Measurements from ENCODE around the gene HYCC2. TPM values are rescaled to one million over a fixed set of nuclear protein-coding genes. Genes with fewer than 3 reads are reported as not detected.
"Not testable (repeated sequence)": the region's sequence is repeated elsewhere in the genome, so short reads cannot be mapped to it uniquely, and the experiment has no call there.

Gene HYCC2
- polyA plus RNA-seq, 1 donor = 6.9 TPM

DNA sequence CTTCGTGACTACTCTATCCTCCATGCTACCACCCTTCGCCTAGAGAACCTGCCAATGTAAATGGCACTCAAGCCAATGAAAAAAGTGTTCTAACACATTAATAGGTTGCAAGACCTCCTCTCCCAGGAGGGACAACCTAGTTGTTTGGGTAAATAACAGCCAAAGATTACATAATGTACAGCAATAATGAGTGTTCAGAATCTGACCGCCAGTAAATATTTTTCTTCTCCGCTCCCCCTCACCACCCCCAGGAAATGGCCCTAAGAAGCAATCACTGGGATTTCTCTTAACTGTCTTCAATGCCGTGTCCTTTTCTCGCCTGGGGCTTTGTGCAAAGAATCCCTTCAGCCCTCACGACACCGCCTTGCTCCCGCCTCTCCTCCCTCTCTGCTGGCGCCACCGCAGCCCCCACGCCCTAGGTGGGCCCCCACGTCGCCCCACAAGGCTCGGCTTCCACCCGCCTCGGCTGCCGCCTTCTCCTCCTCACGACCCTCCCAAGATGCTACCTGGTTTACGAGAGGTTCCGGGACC, 458 bp downstream of the HYCC2 start:
- no peak for DNase-seq

DNA sequence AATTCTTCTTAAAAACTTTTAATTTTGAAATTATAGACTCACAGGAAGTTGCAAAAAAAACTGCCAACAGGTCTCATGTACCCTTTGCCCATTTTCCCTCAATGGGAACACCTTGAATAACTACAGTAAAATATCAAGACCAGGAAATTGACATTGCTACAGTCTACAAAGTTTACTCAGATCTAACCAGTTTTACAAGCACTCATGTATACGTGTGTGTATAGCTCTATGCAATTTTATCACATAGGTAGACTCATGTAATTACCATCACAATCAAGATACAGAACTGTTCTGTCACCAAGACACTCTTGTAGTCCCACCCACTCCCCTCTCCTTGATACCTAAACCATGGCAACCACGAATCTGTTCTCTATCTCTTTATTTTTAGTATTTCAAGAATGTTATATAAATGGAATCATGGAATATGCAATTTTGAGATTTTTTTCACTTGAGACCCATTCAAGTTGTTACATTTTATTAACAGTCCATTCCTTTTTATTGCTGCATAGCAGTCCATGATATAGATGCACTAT, 6.6 kb downstream of the HYCC2 start:
- DNase-seq = no peak

DNA sequence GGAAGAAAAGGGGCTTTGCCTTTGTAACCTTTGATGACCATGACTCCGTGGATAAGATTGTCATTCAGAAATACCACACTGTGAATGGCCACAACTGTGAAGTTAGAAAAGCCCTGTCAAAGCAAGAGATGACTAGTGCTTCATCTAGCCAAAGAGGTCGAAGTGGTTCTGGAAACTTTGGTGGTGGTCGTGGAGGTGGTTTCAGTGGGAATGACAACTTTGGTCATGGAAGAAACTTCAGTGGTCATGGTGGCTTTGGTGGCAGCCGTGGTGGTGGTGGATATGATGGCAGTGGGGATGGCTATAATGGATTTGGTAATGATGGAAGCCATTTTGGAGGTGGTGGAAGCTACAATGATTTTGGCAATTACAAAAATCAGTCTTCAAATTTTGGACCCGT, 8.0 kb downstream of the HYCC2 start:
- not testable (repeated sequence) for DNase-seq

DNA sequence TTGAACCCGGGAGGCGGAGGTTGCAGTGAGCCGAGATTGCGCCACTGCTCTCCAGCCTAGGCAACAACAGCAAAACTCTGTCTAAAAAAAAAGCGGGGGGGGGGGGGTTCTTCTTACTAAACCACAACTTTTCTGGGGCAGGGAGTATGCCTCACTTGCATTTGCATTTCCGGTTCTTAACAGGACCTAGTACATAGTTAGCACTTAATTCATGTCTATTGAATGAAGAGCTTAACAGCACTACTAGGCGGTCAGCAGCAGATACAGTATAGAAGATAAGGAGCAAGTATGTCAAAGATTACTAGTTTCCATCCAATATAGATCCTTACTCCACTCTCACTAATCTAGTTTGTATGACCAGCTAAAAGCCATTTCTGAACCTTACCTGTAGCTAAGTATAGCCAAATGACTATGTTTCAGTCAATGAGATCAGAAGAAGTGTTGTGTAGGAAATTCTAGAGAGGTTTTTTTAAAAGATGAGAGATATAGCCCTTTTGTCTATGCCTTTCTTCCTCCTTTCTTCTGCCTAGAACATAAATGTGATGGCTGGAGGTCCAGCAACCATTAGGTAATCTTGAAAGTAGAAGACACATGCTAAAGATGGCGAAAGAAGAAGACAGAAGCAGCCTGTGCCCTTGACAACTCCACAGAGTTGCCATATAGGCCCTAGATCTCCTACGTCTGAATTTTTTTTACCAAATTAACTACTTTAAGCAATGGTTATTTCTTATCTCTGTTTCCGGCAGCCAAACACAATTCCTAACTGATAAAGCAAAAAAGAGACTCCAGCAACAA, 11.3 kb downstream of the HYCC2 start:
- DNase-seq = no peak

DNA sequence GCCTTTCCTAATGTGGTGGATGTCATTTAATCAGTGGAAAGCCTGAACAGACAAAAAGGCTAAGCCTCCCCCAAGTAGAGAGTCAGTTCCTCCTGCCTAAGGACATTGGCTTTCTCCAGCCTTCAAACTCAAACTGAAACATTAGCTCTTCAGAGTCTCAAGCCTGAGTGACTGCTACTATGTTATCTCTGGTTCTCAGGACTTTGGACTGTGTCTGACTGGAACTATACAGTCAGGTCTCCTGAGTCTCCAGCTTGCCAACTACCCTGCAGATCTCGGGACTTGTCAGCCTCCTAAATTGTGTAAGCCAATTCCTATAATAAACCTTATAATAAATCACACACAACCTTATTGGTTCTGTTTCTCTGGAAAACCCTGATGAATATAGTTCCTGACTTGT, 12.6 kb downstream of the HYCC2 start:
- no peak for DNase-seq

DNA sequence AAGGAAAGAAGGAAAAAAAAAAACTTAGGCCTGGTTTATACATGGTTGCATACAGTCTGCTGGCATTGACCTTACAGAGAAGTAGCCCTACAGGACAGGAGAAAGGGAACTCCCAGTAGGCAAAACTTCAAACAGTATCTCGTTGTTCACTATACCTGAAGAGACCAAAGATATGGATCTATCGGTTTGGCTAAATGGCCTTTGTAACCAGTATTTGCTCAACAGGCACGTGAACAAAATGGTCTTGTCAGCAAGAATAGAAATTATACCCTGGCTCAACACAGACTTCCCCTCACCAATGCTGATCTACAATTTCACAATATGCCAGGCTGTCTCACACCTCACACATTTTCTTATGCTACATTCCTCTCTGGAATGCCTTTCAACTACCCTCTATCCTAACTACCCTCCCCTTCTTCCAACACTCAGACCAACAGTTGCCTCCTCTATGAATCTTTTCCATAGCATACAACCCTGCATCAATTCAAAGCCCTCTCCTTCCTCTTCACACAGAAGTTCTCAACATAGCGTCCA, 13.7 kb downstream of the HYCC2 start:
- no peak for DNase-seq

DNA sequence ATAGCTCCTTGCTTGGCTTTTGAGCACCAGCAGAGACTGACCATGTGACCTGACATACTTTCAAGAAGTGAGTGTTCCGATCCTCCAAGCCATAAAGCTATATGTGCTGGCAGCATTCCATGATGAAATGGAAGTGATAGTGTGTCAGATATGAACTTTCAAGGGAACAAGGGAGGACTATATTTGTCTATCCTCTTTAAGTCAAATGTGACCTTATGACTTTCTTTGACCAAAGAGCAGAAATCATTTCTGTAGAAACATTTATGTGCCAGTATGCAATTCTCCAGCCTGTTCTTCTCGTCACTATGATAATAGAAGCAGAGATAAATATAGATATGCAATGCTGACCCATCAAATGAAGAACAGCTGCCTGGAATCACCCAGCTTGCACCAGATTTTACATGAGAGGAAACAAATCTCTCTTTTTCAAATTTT, 14.4 kb downstream of the HYCC2 start:
- DNase-seq = no peak

DNA sequence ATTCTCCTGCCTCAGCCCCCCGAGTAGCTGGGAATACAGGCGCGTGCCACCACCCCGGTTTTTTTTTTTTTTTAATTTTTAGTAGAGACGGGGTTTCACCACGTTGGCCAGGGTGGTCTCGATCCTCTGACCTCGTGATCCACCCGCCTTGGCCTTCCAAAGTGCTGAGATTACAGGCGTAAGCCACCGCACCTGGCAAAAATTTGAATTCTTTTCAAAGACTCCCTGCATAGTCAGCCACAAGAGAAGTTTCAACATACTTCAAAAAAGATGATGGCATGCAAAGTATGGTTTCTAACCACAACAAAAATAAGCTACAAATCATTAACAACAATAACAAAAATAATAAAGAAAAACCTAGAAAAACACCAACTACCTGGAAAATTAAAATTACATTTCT, 22.0 kb downstream of the HYCC2 start:
- no peak for DNase-seq

DNA sequence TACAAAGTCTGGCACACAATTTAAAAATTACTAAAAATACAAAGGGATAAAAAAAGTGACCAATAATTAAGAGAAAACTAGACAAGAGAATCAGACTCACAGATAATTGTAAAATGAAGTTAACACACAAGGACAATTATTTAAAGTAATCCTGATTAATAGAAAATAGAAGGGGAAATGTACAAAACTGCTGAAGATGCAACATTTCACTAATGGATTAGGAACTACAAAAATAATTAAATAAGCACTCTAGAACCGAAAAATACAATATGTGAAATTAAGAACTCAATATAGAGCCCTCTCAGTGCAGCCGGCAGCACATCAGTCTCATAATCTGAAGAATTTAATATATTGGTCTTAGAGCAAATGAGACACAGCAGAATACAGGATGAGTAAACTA, 24.6 kb downstream of the HYCC2 start:
- DNase-seq = no peak

DNA sequence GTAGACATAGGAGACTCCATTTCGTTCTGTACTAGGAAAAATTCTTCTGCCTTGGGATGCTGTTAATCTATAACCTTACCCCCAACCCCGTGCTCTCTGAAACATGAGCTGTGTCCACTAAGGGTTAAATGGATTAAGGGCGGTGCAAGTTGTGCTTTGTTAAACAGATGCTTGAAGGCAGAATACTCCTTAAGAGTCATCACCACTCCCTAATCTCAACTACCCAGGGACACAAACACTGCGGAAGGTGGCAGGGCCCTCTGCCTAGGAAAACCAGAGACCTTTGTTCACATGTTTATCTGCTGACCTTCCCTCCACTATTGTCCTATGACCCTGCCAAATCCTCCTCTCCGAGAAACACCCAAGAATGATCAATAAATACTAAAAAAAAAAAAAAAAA, 28.4 kb downstream of the HYCC2 start:
- DNase-seq = not testable (repeated sequence)

DNA sequence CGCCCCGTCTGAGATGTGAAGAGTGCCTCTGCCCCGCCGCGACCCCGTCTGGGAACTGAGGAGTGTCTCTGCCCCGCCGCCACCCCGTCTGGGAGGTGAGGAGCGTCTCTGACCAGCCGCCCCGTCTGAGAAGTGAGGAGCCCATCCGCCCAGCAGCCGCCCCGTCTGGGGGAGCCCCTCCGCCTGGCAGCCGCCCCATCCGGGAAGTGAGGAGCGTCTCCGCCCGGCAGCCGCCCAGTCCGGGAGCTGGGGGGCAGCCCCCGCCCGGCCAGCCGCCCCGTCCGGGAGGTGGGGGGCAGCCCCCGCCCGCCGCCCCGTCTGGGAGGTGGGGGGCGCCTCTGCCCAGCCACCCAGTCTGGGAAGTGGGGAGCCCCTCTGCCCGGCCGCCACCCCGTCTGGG, 29.0 kb downstream of the HYCC2 start:
- not testable (repeated sequence) for DNase-seq

DNA sequence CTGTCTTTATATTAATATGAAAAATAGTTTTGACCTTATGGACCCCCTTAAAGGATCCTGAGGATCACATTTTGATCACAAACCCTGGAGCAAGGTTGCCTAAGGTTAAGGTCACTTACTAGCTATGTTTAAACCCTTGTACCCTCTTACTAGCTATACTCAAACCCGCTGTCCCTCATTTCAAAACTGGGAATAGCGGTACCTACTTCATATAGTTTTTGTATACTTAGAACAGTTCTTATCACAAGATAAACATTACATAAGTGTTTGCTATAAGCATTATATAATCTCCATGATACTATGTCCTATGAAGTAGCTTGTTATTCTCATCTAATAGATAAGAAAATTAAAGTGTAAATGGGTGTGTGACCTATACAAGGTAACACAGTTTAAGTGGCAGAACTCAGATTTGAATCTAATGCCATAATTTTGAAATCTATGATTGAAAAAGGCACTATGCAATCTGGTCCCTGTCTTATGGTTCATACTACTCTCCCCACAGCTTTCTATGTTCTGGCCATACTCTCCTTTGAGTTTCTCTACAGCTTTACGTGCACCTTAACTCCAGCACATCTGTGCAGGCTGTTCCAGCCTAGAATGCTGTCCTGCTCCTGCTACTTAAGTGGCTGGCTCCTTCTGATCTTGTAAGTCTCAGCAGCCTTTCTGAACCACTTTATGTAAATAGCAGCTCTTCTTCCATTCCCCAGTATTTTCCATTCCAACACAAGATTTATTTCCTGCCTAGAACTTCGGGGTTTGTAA, 30.4 kb downstream of the HYCC2 start:
- DNase-seq = no peak

DNA sequence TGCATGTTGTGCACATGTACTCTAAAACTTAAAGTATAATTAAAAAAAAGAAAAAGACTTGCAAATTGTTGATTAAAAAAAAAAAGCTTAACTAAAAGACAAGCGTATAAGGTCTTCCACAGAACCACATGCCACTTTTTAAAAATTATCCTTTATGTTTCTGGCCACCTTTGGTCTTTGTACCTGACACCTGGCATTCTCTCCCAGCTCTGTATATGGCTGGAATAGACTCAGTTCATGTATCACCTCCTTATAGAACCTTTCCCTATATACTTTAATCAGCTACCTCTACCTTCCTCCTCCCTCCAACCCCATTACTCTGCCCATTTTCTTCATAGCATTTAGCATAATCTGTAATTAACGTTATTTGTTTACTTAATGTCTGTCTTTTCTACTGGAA, 32.6 kb downstream of the HYCC2 start:
- DNase-seq = no peak

DNA sequence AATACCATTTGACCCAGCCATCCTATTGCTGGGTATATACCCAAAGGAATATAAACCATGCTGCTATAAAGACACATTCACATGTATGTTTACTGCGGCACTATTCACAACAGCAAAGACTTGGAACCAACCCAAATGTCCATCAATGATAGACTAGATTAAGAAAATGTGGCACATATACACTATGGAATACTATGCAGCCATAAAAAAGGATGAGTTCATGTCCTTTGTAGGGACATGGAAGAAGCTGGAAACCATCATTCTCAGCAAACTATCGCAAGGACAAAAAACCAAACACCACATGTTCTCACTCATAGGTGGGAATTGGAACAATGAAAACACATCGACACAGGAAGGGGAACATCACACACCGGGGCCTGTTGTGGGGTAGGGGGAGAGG, 33.1 kb downstream of the HYCC2 start:
- not testable (repeated sequence) for DNase-seq

DNA sequence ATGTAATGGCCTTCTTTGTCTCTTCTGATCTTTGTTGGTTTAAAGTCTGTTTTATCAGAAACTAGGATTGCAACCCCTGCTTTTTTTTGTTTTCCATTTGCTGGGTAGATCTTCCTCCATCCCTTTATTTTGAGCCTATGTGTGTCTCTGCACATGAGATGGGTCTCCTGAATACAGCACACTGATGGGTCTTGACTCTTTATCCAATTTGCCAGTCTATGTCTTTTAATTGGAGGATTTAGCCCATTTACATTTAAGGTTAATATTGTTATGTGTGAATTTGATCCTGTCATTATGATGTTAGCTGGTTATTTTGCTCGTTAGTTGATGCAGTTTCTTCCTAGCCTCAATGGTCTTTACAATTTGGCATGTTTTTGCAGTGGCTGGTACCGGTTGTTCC, 37.1 kb downstream of the HYCC2 start:
- DNase-seq = not testable (repeated sequence)

DNA sequence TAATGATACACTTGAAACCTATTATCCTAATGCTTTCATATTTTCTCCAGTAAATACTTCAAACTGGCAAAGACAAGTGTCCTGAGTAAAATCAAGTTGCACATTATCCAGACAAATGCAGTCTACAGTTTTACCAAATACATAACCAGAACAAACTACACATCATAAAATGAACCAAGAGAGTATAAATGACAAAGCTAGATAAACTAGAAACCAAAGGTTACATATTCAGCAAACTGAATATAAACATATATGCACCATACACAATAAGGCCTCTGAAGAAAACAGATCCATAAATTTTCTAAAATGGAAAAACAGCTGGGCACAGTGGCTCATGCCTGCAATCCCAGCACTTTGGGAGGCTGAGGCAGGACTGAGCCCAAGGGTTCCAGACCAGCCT, 47.0 kb downstream of the HYCC2 start:
- DNase-seq = no peak

DNA sequence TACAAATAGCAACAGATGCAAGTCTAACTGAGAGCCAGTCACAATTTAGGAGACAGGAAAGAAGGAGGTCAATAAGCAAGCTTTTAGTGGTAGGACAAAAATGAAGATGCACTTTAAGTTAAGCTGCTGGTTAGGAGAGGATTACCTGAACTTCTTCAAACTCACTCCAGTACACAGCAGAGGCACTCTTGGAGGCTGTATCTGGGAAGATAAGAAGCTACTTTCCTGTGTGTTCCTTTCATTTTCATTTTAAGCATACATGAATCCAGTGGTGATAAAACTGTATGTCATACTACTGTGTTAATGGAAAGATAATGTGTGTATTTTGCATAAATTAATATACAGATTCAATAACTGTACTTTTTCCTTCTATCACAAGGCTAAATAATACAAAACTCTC, 49.6 kb downstream of the HYCC2 start:
- no peak for DNase-seq

Other genes starting within 250 kb of the HYCC2 start
- gene CLK1, start 207.0 kb downstream of the HYCC2 start, polyA plus RNA-seq (ENCODE audit: insufficient read length) = 123 TPM
- 30.7 TPM for gene PPIL3, start 182.6 kb downstream of the HYCC2 start, polyA plus RNA-seq (ENCODE audit: insufficient read length)
- 15.3 TPM for gene NIF3L1, start 182.3 kb downstream of the HYCC2 start, polyA plus RNA-seq (ENCODE audit: insufficient read length)
- 14.7 TPM for gene ORC2, start 108.0 kb downstream of the HYCC2 start, polyA plus RNA-seq (ENCODE audit: insufficient read length)
- 67.9 TPM for gene NDUFB3, start 330 bp upstream of the HYCC2 start, polyA plus RNA-seq (ENCODE audit: insufficient read length)
- gene CFLAR, start 44.5 kb upstream of the HYCC2 start, polyA plus RNA-seq (ENCODE audit: insufficient read length) = 44.8 TPM
- 7.0 TPM for gene CASP10, start 111.5 kb upstream of the HYCC2 start, polyA plus RNA-seq (ENCODE audit: insufficient read length)
- 5.4 TPM for gene CASP8, start 188.9 kb upstream of the HYCC2 start, polyA plus RNA-seq (ENCODE audit: insufficient read length)

Measured in hindlimb muscle (tissue), 1 donor.